IMR-90 (cell line): Measurements from ENCODE around the gene SOX30. TPM values are rescaled to one million over a fixed set of nuclear protein-coding genes. Genes with fewer than 3 reads are reported as not detected.

Source experiments
- ATAC-seq: fragments of 200-7000 bp; cut with Tn5 transposase; 2 replicates; pipeline ENCODE4 v1.9.1; 2020; ENCODE audit warnings: low read depth, mild to moderate bottlenecking, moderate library complexity
- BruUV-seq: library from RNA; stranded (reverse); fragments of 400-500 nt; replicated peaks from 2 replicates; lab custom pipeline; 2021; lab: Mats Ljungman, UMichigan
- CTCF ChIA-PET: fragments of 300-600 bp; formaldehyde crosslinking; extraction: SDS; loops from one replicate; lab custom pipeline; 2021; ENCODE audit warnings: antibody characterized with exemption; lab: Yijun Ruan, JAX
- POLR2A ChIA-PET: fragments of 300-600 bp; sonication (Branson Sonifier 250); formaldehyde crosslinking; loops from one replicate; lab custom pipeline; 2022; ENCODE audit warnings: antibody characterized with exemption; ENCODE audit not compliant: unreplicated experiment; lab: Charles Lee
- DNase-seq: peaks from one replicate; pipeline ENCODE4 v3.0.0; 2013
- H2AFZ ChIP-seq: replicated peaks from 2 replicates; pipeline ENCODE3; 2013; ENCODE audit warnings: low read length, mild to moderate bottlenecking; ENCODE audit not compliant: poor library complexity
- H2AK5ac ChIP-seq: 2 replicates; pipeline ENCODE4 v1.6.1; 2013; ENCODE audit warnings: low read depth, low read length, inconsistent platforms
- H2AK9ac ChIP-seq: replicated peaks from 2 replicates; pipeline ENCODE3; 2013; ENCODE audit warnings: mild to moderate bottlenecking, low read depth, low read length, moderate library complexity; ENCODE audit not compliant: poor library complexity
- H2BK120ac ChIP-seq: 2 replicates; pipeline ENCODE4 v1.6.1; 2013; ENCODE audit warnings: low read depth, low read length, inconsistent platforms
- H2BK15ac ChIP-seq: 3 replicates; pipeline ENCODE4 v1.6.1; 2013; ENCODE audit warnings: low read depth, low read length, inconsistent platforms
- H2BK20ac ChIP-seq: 2 replicates; pipeline ENCODE4 v1.6.1; 2013; ENCODE audit warnings: low read depth, mild to moderate bottlenecking, inconsistent platforms, low read length, moderate library complexity
- H2BK5ac ChIP-seq: 2 replicates; pipeline ENCODE4 v1.6.1; 2013; ENCODE audit warnings: mild to moderate bottlenecking, low read depth, low read length, inconsistent platforms; ENCODE audit not compliant: poor library complexity, severe bottlenecking
- H3K14ac ChIP-seq: replicated peaks from 2 replicates; pipeline ENCODE4 v1.6.1; 2013; ENCODE audit warnings: low read depth, low read length, inconsistent platforms
- H3K18ac ChIP-seq: 2 replicates; pipeline ENCODE4 v1.6.1; 2013; ENCODE audit warnings: low read depth, low read length, control low read depth
- H3K23ac ChIP-seq: 2 replicates; pipeline ENCODE4 v1.6.1; 2013; ENCODE audit warnings: low read depth, low read length, inconsistent platforms
- H3K27ac ChIP-seq: 2 replicates; pipeline ENCODE4 v1.5.1; 2013; ENCODE audit warnings: mild to moderate bottlenecking, control low read depth, low read length; ENCODE audit not compliant: insufficient read depth
- H3K27me3 ChIP-seq: 2 replicates; pipeline ENCODE4 v1.6.1; 2013; ENCODE audit warnings: low read length; ENCODE audit not compliant: control insufficient read depth, insufficient read depth
- H3K36me3 ChIP-seq: 2 replicates; pipeline ENCODE4 v1.6.1; 2013; ENCODE audit warnings: low read length, mixed read lengths; ENCODE audit not compliant: control insufficient read depth, insufficient read depth
- H3K4ac ChIP-seq: 2 replicates; pipeline ENCODE4 v1.6.1; 2013; ENCODE audit warnings: low read depth, low read length, inconsistent platforms
- H3K4me1 ChIP-seq: 2 replicates; pipeline ENCODE4 v1.6.1; 2013; ENCODE audit warnings: low read length, mixed read lengths; ENCODE audit not compliant: control insufficient read depth, insufficient read depth
- H3K4me2 ChIP-seq: 2 replicates; pipeline ENCODE4 v1.6.1; 2013; ENCODE audit warnings: low read depth, mild to moderate bottlenecking, control low read depth, low read length, moderate library complexity
- H3K4me3 ChIP-seq: 2 replicates; pipeline ENCODE4 v1.5.1; 2013; ENCODE audit warnings: low read depth, mild to moderate bottlenecking, control low read depth, low read length, moderate library complexity; ENCODE audit not compliant: insufficient read depth
- H3K56ac ChIP-seq: 2 replicates; pipeline ENCODE4 v1.6.1; 2013; ENCODE audit warnings: low read length, inconsistent platforms; ENCODE audit not compliant: insufficient read depth; ENCODE audit errors: extremely low read depth
- H3K79me1 ChIP-seq, 2 experiments: 2 replicates each; pipeline ENCODE4 v1.6.1; 2013; ENCODE audit warnings: low read length in 2 of 2, inconsistent platforms in 1 of 2, low read depth in 1 of 2
- H3K9ac ChIP-seq: 2 replicates; pipeline ENCODE4 v1.6.1; 2013; ENCODE audit warnings: low read depth, low read length, control low read depth
- H3K9me1 ChIP-seq: 2 replicates; pipeline ENCODE4 v1.6.1; 2013; ENCODE audit warnings: low read length, inconsistent platforms; ENCODE audit not compliant: insufficient read depth
- H3K9me3 ChIP-seq: 2 replicates; pipeline ENCODE4 v1.6.1; 2013; ENCODE audit warnings: low read length; ENCODE audit not compliant: control insufficient read depth, insufficient read depth
- H4K20me1 ChIP-seq: 2 replicates; pipeline ENCODE4 v1.6.1; 2013; ENCODE audit warnings: low read length, inconsistent platforms; ENCODE audit not compliant: insufficient read depth
- H4K5ac ChIP-seq: 2 replicates; pipeline ENCODE4 v1.6.1; 2013; ENCODE audit warnings: mild to moderate bottlenecking, low read depth, low read length, control low read depth
- H4K8ac ChIP-seq, 2 experiments: 2 replicates each; pipeline ENCODE4 v1.6.1; 2013; ENCODE audit warnings: low read depth in 2 of 2, low read length in 2 of 2, control low read depth in 1 of 2, inconsistent platforms in 1 of 2
- H4K91ac ChIP-seq: 2 replicates; pipeline ENCODE4 v1.6.1; 2013; ENCODE audit warnings: low read depth, low read length, inconsistent platforms; ENCODE audit not compliant: insufficient read depth
- BHLHE40 ChIP-seq: fragments of 150-350 bp; IDR thresholded peaks from 2 replicates; pipeline ENCODE4 v1.6.1; 2016; ENCODE audit warnings: mild to moderate bottlenecking, low read depth, low read length
- CEBPB ChIP-seq: IDR thresholded peaks from 2 replicates; pipeline ENCODE4 v1.6.1; 2012; ENCODE audit warnings: low read depth, low read length, improper control_type of control experiment
- CHD1 ChIP-seq: IDR thresholded peaks from 2 replicates; pipeline ENCODE4 v1.6.1; 2012; ENCODE audit warnings: low read depth, low read length, improper control_type of control experiment
- FOS ChIP-seq: fragments of 150-350 bp; IDR thresholded peaks from 2 replicates; pipeline ENCODE4 v1.6.1; 2016; ENCODE audit warnings: low read depth, low read length
- MAFK ChIP-seq: IDR thresholded peaks from 2 replicates; pipeline ENCODE4 v1.6.1; 2012; ENCODE audit warnings: low read depth, low read length, improper control_type of control experiment
- MAZ ChIP-seq: IDR thresholded peaks from 2 replicates; pipeline ENCODE4 v1.6.1; 2012; ENCODE audit warnings: low read depth, mild to moderate bottlenecking, low read length, improper control_type of control experiment, moderate library complexity, borderline replicate concordance
- MXI1 ChIP-seq: IDR thresholded peaks from 2 replicates; pipeline ENCODE4 v1.6.1; 2012; ENCODE audit warnings: low read depth, mild to moderate bottlenecking, low read length, moderate library complexity, borderline replicate concordance
- NFE2L2 ChIP-seq: fragments of 150-350 bp; IDR thresholded peaks from 2 replicates; pipeline ENCODE4 v1.6.1; 2016; ENCODE audit warnings: low read depth, mild to moderate bottlenecking, low read length
- POLR2A ChIP-seq: IDR thresholded peaks from 2 replicates; pipeline ENCODE4 v1.6.1; 2012; ENCODE audit warnings: mild to moderate bottlenecking, low read depth, low read length
- RAD21 ChIP-seq: IDR thresholded peaks from 2 replicates; pipeline ENCODE4 v1.6.1; 2012; ENCODE audit warnings: low read length, improper control_type of control experiment
- RFX5 ChIP-seq: IDR thresholded peaks from 2 replicates; pipeline ENCODE4 v1.8.0; 2012; ENCODE audit warnings: low read depth, mild to moderate bottlenecking, low read length, moderate library complexity
- SMC3 ChIP-seq: fragments of 150-350 bp; IDR thresholded peaks from 2 replicates; pipeline ENCODE4 v1.6.1; 2016; ENCODE audit warnings: low read depth, mild to moderate bottlenecking, antibody characterized with exemption, low read length, moderate library complexity
- WGBS, 2 experiments: methylation state at CpG; one replicate each; pipeline versions ENCODE4 v1.1.5 to v1.1.7; 2013; ENCODE audit warnings: missing lambda C conversion rate in 2 of 2; ENCODE audit not compliant: insufficient read length in 1 of 2; ENCODE audit errors: extremely low coverage in 2 of 2; 5-methylcytosine and 5-hydroxymethylcytosine counted together
- dilution Hi-C: fragments of 300-500 bp; cut with HindIII; formaldehyde crosslinking; loops from one replicate; pipeline ENCODE4 v1.14.3; 2018; ENCODE audit warnings: low sequenced_read_pairs; ENCODE audit not compliant: unreplicated experiment
- in situ Hi-C: fragments of 300-500 bp; cut with MboI; formaldehyde crosslinking; loops from 3 replicates; pipeline ENCODE4 v1.14.3; 2019; ENCODE audit warnings: low sequenced_read_pairs, inconsistent platforms, mixed read lengths
- intact Hi-C: fragments of 100-400 bp; cut with micrococcal nuclease; formaldehyde crosslinking; loops from 2 replicates; pipeline ENCODE4 v1.10.0; 2022
- polyA plus RNA-seq, 3 experiments: library from polyadenylated mRNA; depleted of rRNA; stranded (reverse); fragments of >200 nt; gene quantifications; 2 replicates each; pipeline ENCODE4 v1.2.3, GENCODE V29; 2012; ENCODE audit warnings: low replicate concordance in 1 of 3
- total RNA-seq: library from RNA; depleted of rRNA; stranded (reverse); fragments of >200 nt; gene quantifications from 2 replicates; pipeline ENCODE4 v1.2.3, GENCODE V29; 2012
- TF ChIP-seq, protein P1 (sequence below): fragments of 150-350 bp; IDR thresholded peaks from 2 replicates; pipeline ENCODE4 v1.6.1; 2017; ENCODE audit warnings: mild to moderate bottlenecking, antibody characterized with exemption, low read length, low read depth
- TF ChIP-seq, protein P2 (sequence below): conservative IDR thresholded peaks from 2 replicates; pipeline ENCODE4 v1.5.1; 2012; ENCODE audit warnings: mild to moderate bottlenecking, low read depth, low read length, improper control_type of control experiment
- TF ChIP-seq, protein P3 (sequence below): fragments of 150-350 bp; IDR thresholded peaks from 2 replicates; pipeline ENCODE4 v1.6.1; 2016; ENCODE audit warnings: low read depth, mild to moderate bottlenecking, low read length, moderate library complexity, borderline replicate concordance

SOX30 gene
- total and polyA plus RNA-seq, 2 of the 4 experiments (the other 2 are of a cell fraction) = not detected

DNA sequence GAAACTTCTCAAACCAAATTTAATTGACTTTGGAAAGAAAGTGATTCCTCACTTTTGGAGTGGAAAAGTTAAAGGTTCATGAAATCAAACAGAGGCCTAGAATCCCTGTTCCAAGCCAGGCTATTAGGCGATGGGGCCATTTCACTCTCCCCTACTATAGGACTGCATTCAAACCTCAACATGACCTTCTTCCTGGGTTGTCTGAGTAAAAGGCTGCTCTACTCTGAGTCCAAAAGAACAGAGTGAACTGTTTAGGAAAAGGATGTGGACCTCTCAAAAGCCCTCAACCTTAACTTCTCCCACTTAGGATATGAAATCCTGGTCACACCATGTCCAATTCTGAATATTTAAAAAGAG is 34.9 kb upstream of the SOX30 start:
- Histone ChIP-seq H3K56ac (no peak overlapping the region), H2AK5ac (no peak overlapping the region), H3K14ac (no peak overlapping the region), H2BK5ac (no peak overlapping the region), H3K18ac (no peak overlapping the region), H2BK20ac (no peak overlapping the region), H3K23ac (no peak overlapping the region), H4K91ac (no peak overlapping the region), H3K9me3 (no peaks in the 10 kb centered on the region), H2AFZ (no peak overlapping the region), H3K36me3 (no peaks in the 10 kb centered on the region), H3K4me3 (no peak overlapping the region), H4K8ac (no peak overlapping the region), H3K4me2 (no peak overlapping the region), H4K5ac (no peak overlapping the region), H3K79me1 (no peaks in the 10 kb centered on the region), H3K9me1 (no peaks in the 10 kb centered on the region), H3K4me1 (no peaks in the 10 kb centered on the region), H2BK120ac (no peak overlapping the region), H3K27me3 (no peaks in the 10 kb centered on the region), H2AK9ac (no peak overlapping the region), H3K4ac (no peak overlapping the region), H4K20me1 (no peaks in the 10 kb centered on the region), H3K27ac (no peak overlapping the region), H2BK15ac (no peak overlapping the region), H3K9ac (no peak overlapping the region)
- intact Hi-C loops = no loop called here
- no peak for TF ChIP-seq MAFK
- TF ChIP-seq, protein P1, sequence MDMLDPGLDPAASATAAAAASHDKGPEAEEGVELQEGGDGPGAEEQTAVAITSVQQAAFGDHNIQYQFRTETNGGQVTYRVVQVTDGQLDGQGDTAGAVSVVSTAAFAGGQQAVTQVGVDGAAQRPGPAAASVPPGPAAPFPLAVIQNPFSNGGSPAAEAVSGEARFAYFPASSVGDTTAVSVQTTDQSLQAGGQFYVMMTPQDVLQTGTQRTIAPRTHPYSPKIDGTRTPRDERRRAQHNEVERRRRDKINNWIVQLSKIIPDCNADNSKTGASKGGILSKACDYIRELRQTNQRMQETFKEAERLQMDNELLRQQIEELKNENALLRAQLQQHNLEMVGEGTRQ = no peak
- no peak for TF ChIP-seq NFE2L2
- TF ChIP-seq MXI1 = no peak
- TF ChIP-seq FOS = no peak
- TF ChIP-seq SMC3 = no peak
- TF ChIP-seq POLR2A = no peak
- TF ChIP-seq CHD1 = no peak
- TF ChIP-seq RAD21 = no peak
- TF ChIP-seq MAZ = no peak
- no peak for TF ChIP-seq RFX5
- TF ChIP-seq CEBPB = no peak
- TF ChIP-seq, protein P2, sequence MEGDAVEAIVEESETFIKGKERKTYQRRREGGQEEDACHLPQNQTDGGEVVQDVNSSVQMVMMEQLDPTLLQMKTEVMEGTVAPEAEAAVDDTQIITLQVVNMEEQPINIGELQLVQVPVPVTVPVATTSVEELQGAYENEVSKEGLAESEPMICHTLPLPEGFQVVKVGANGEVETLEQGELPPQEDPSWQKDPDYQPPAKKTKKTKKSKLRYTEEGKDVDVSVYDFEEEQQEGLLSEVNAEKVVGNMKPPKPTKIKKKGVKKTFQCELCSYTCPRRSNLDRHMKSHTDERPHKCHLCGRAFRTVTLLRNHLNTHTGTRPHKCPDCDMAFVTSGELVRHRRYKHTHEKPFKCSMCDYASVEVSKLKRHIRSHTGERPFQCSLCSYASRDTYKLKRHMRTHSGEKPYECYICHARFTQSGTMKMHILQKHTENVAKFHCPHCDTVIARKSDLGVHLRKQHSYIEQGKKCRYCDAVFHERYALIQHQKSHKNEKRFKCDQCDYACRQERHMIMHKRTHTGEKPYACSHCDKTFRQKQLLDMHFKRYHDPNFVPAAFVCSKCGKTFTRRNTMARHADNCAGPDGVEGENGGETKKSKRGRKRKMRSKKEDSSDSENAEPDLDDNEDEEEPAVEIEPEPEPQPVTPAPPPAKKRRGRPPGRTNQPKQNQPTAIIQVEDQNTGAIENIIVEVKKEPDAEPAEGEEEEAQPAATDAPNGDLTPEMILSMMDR = no peak
- TF ChIP-seq, protein P3, sequence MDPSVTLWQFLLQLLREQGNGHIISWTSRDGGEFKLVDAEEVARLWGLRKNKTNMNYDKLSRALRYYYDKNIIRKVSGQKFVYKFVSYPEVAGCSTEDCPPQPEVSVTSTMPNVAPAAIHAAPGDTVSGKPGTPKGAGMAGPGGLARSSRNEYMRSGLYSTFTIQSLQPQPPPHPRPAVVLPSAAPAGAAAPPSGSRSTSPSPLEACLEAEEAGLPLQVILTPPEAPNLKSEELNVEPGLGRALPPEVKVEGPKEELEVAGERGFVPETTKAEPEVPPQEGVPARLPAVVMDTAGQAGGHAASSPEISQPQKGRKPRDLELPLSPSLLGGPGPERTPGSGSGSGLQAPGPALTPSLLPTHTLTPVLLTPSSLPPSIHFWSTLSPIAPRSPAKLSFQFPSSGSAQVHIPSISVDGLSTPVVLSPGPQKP = no peak
- no peak for TF ChIP-seq BHLHE40
- ChIA-PET CTCF (no interaction called here), POLR2A (no interaction called here)
- dilution Hi-C loops = no loop called here
- no CpG with 5 or more reads among the region's 1 CpG for WGBS, 2 experiments
- no peak for ATAC-seq
- in situ Hi-C loops = no loop called here
- DNase-seq = no peak
- BruUV-seq = no TSS peak
